Measurements from ENCODE around the gene MICU1. TPM values are rescaled to one million over a fixed set of nuclear protein-coding genes. Genes with fewer than 3 reads are reported as not detected.
"Not testable (repeated sequence)": the region's sequence is repeated elsewhere in the genome, so short reads cannot be mapped to it uniquely, and the experiment has no call there.

MICU1 gene
- total RNA-seq, 1 donor from 2014 or later = 28.7 TPM

DNA sequence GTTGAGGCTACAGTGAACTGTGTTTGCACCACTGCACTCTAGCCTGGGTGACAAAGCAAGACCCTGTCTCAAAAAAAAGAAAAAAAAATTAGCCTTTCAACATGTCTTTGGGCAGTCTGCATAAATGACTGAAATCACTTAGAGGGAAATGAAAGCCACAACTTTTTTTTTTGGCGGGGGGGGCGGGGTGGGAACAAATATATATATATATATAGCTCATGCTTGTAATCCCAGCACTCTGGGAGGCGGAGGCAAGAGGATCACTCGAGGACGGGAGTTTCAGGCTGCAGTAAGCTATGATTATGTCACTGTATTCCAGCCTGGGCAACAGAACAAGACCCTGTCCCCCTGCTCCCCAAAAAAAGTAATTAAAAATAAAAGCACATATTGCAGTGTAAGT, 23.4 kb upstream of the MICU1 start:
- Mint-ChIP-seq H3K4me1 (ENCODE audit: low read depth, unreplicated experiment) (no peaks in the 10 kb centered on the region), H3K4me3 (ENCODE audit: unreplicated experiment) (no peak overlapping the region), H3K27me3 (ENCODE audit: low read depth, unreplicated experiment) (peaks cover 2% of the 10 kb centered on the region), H3K36me3 (ENCODE audit: low read depth, unreplicated experiment) (no peaks in the 10 kb centered on the region), H3K9me3 (ENCODE audit: unreplicated experiment) (no peaks in the 10 kb centered on the region), H3K27ac (ENCODE audit: unreplicated experiment) (no peak overlapping the region)
- Histone ChIP-seq H3K9ac (ENCODE audit: low read length) (no peak overlapping the region), H3K4me1 (ENCODE audit: insufficient read depth, low read length) (no peaks in the 10 kb centered on the region), H2AFZ (ENCODE audit: low read depth, low read length) (no peak overlapping the region), H3K36me3 (ENCODE audit: insufficient read depth, low read length) (no peaks in the 10 kb centered on the region), H4K20me1 (ENCODE audit: insufficient read depth, low read length) (no peaks in the 10 kb centered on the region), H3K27ac (ENCODE audit: low read depth, low read length) (no peak overlapping the region), H3K9me3 (ENCODE audit: insufficient read depth, low read depth, low read length) (no peaks in the 10 kb centered on the region), H3K79me2 (ENCODE audit: insufficient read depth, low read length) (no peaks in the 10 kb centered on the region), H3K4me2 (ENCODE audit: low read length) (no peak overlapping the region), H3K4me3 (ENCODE audit: insufficient read depth, low read depth, low read length) (no peak overlapping the region), H3K27me3 (ENCODE audit: insufficient read depth, low read length) (no peaks in the 10 kb centered on the region)
- TF ChIP-seq, protein P1, sequence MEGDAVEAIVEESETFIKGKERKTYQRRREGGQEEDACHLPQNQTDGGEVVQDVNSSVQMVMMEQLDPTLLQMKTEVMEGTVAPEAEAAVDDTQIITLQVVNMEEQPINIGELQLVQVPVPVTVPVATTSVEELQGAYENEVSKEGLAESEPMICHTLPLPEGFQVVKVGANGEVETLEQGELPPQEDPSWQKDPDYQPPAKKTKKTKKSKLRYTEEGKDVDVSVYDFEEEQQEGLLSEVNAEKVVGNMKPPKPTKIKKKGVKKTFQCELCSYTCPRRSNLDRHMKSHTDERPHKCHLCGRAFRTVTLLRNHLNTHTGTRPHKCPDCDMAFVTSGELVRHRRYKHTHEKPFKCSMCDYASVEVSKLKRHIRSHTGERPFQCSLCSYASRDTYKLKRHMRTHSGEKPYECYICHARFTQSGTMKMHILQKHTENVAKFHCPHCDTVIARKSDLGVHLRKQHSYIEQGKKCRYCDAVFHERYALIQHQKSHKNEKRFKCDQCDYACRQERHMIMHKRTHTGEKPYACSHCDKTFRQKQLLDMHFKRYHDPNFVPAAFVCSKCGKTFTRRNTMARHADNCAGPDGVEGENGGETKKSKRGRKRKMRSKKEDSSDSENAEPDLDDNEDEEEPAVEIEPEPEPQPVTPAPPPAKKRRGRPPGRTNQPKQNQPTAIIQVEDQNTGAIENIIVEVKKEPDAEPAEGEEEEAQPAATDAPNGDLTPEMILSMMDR (IDR thresholded peaks at IDR 0.05; ENCODE audit: insufficient read depth, low read depth, low read length) = no peak
- no peak for TF ChIP-seq EZH2 (IDR thresholded peaks at IDR 0.05; ENCODE audit: insufficient read depth, low read length)
- DNase-seq (ENCODE audit: low read depth) (no peak), FAIRE-seq (no peak)

DNA sequence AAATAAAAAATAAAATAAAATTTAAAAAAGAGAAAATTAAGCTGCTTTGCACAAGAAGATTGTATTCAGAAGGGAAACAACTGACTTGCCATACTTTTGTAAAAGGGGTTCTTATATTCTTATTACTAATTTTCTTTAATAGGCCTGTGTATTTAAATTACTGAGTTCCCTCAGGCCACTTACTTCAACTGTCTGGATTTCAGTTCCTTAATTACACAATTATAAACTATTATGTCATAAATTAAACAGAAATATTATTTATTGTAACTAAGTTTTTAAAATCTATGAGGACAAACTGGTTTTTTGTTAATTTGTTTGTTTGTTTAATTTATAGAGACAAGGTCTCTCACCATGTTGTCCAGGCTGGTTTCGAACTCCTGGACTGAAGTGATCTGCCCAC, 22.4 kb upstream of the MICU1 start:
- no peaks in the 10 kb centered on the region for H3K27me3 ChIP-seq (ENCODE audit: insufficient read depth, low read length)
- no peak overlapping the region for H3K27ac ChIP-seq (ENCODE audit: low read depth, low read length)
- no peaks in the 10 kb centered on the region for H3K9me3 ChIP-seq (ENCODE audit: insufficient read depth, low read depth, low read length)
- H3K36me3 ChIP-seq (ENCODE audit: insufficient read depth, low read length) = no peaks in the 10 kb centered on the region
- H3K4me3 ChIP-seq (ENCODE audit: insufficient read depth, low read depth, low read length) = no peak overlapping the region
- FAIRE-seq = no peak
- Mint-ChIP-seq H3K27ac (ENCODE audit: unreplicated experiment) (no peak overlapping the region), H3K36me3 (ENCODE audit: low read depth, unreplicated experiment) (no peaks in the 10 kb centered on the region), H3K4me3 (ENCODE audit: unreplicated experiment) (no peak overlapping the region), H3K4me1 (ENCODE audit: low read depth, unreplicated experiment) (no peaks in the 10 kb centered on the region), H3K9me3 (ENCODE audit: unreplicated experiment) (no peaks in the 10 kb centered on the region), H3K27me3 (ENCODE audit: low read depth, unreplicated experiment) (no peaks in the 10 kb centered on the region)
- TF ChIP-seq, protein P1 (IDR thresholded peaks at IDR 0.05; ENCODE audit: insufficient read depth, low read depth, low read length) = no peak
- no peak for TF ChIP-seq EZH2 (IDR thresholded peaks at IDR 0.05; ENCODE audit: insufficient read depth, low read length)
- H3K4me2 ChIP-seq (ENCODE audit: low read length) = no peak overlapping the region
- no peak overlapping the region for H2AFZ ChIP-seq (ENCODE audit: low read depth, low read length)
- H3K4me1 ChIP-seq (ENCODE audit: insufficient read depth, low read length) = no peaks in the 10 kb centered on the region
- no peak for DNase-seq (ENCODE audit: low read depth)
- no peaks in the 10 kb centered on the region for H4K20me1 ChIP-seq (ENCODE audit: insufficient read depth, low read length)
- no peaks in the 10 kb centered on the region for H3K79me2 ChIP-seq (ENCODE audit: insufficient read depth, low read length)
- H3K9ac ChIP-seq (ENCODE audit: low read length) = no peak overlapping the region

DNA sequence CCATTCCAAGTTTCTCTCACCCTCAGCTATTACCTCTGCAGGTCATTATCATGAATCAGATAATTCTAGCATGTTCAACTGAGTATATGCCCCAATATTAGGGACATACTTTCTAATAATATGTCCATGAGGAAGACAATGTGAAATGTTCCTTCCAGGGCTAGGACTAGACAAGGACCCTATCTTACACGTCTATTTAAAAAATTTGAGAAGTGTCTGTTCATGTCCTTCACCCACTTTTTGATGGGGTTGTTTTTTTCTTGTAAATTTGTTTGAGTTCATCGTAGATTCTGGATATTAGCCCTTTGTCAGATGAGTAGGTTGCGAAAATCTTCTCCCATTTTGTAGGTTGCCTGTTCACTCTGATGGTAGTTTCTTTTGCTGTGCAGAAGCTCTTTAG, 21.1 kb upstream of the MICU1 start:
- not testable (repeated sequence) for H3K9me3 ChIP-seq (ENCODE audit: insufficient read depth, low read depth, low read length); H3K36me3 ChIP-seq (ENCODE audit: insufficient read depth, low read length); H3K4me1 Mint-ChIP-seq (ENCODE audit: low read depth, unreplicated experiment); H3K4me2 ChIP-seq (ENCODE audit: low read length); H3K4me3 ChIP-seq (ENCODE audit: insufficient read depth, low read depth, low read length); FAIRE-seq; H3K4me3 Mint-ChIP-seq (ENCODE audit: unreplicated experiment); H3K27ac ChIP-seq (ENCODE audit: low read depth, low read length); H4K20me1 ChIP-seq (ENCODE audit: insufficient read depth, low read length); H3K79me2 ChIP-seq (ENCODE audit: insufficient read depth, low read length); H2AFZ ChIP-seq (ENCODE audit: low read depth, low read length); H3K9me3 Mint-ChIP-seq (ENCODE audit: unreplicated experiment); H3K9ac ChIP-seq (ENCODE audit: low read length); H3K27me3 ChIP-seq (ENCODE audit: insufficient read depth, low read length); H3K27ac Mint-ChIP-seq (ENCODE audit: unreplicated experiment); H3K36me3 Mint-ChIP-seq (ENCODE audit: low read depth, unreplicated experiment); H3K4me1 ChIP-seq (ENCODE audit: insufficient read depth, low read length); H3K27me3 Mint-ChIP-seq (ENCODE audit: low read depth, unreplicated experiment); DNase-seq (ENCODE audit: low read depth)

Data from astrocyte (in vitro differentiated cells and primary cell).